OCI-LY3 (cell line): ENCODE data around the gene INSC.

Experiments
- H2AFZ ChIP-seq: fragments of 200-600, 300-600 bp; shearing (Covaris generic); 2 replicates; pipeline ENCODE4 v1.6.0; 2014; ENCODE audit warnings: antibody characterized with exemption, low read depth, low read length
- H3K27ac ChIP-seq: fragments of 200-600, 300-600 bp; sonication (generic); 2 replicates; pipeline ENCODE4 v1.5.1; 2014; ENCODE audit warnings: mild to moderate bottlenecking, low read length, moderate library complexity, mixed read lengths
- H3K27me3 ChIP-seq: fragments of 200-600, 300-600 bp; sonication (generic); 2 replicates; pipeline ENCODE4 v1.6.1; 2014; ENCODE audit warnings: low read depth, low read length, mixed read lengths
- H3K36me3 ChIP-seq: fragments of 200-600, 300-600 bp; sonication (generic); replicated peaks from 2 replicates; pipeline ENCODE3; 2014; ENCODE audit warnings: low read depth, low read length, mixed read lengths
- H3K4me1 ChIP-seq: fragments of 300-600, 200-600 bp; sonication (generic); 2 replicates; pipeline ENCODE4 v1.6.1; 2014; ENCODE audit warnings: low read length, mixed read lengths
- H3K4me2 ChIP-seq: fragments of 200-600, 300-600 bp; sonication (generic); 2 replicates; pipeline ENCODE4 v1.6.1; 2014; ENCODE audit warnings: low read length, mixed read lengths
- H3K4me3 ChIP-seq: fragments of 300-600, 200-600 bp; sonication (generic); 2 replicates; pipeline ENCODE4 v1.5.1; 2014; ENCODE audit warnings: antibody characterized with exemption, mild to moderate bottlenecking, low read length, moderate library complexity
- H3K79me2 ChIP-seq: fragments of 300-600, 200-600 bp; shearing (Covaris generic); 2 replicates; pipeline ENCODE4 v1.6.1; 2014; ENCODE audit warnings: mild to moderate bottlenecking, low read length, mixed read lengths
- H3K9ac ChIP-seq: fragments of 300-600, 200-600 bp; shearing (Covaris generic); 2 replicates; pipeline ENCODE4 v1.6.0; 2014; ENCODE audit warnings: mild to moderate bottlenecking, low read length, moderate library complexity
- H3K9me3 ChIP-seq: fragments of 200-600, 300-600 bp; shearing (Covaris generic); 2 replicates; pipeline ENCODE4 v1.6.1; 2014; ENCODE audit warnings: low read length, mixed read lengths; ENCODE audit not compliant: insufficient read depth
- H4K20me1 ChIP-seq: fragments of 200-600, 300-600 bp; sonication (generic); 2 replicates; pipeline ENCODE4 v1.6.1; 2016; ENCODE audit warnings: low read length, mixed read lengths; ENCODE audit not compliant: insufficient read depth
- CTCF ChIP-seq: fragments of 200-600, 300-600 bp; sonication (generic); IDR thresholded peaks from 2 replicates; pipeline ENCODE4 v1.5.1; 2014; ENCODE audit warnings: antibody characterized with exemption, low read length, low read depth
- EZH2phosphoT487 ChIP-seq: fragments of 200-600 bp; shearing (Covaris generic); IDR thresholded peaks from 2 replicates; pipeline ENCODE4 v1.6.1; 2018; ENCODE audit warnings: antibody characterized with exemption, mixed run types, low read depth

Gene INSC

GRCh38 chr11:15175831-15176230, 61.1 kb downstream of the INSC start:
- no peak overlapping the region for H3K4me2 ChIP-seq
- H3K4me1 ChIP-seq, result no peaks in the 10 kb centered on the region
- H3K27me3 ChIP-seq, result peaks cover 22% of the 10 kb centered on the region; the same call in 1 of the 2 replicates
- no peak overlapping the region for H3K27ac ChIP-seq
- no peaks in the 10 kb centered on the region for H3K36me3 ChIP-seq
- H3K9me3 ChIP-seq, result no peaks in the 10 kb centered on the region
- TF ChIP-seq CTCF (no peak), EZH2phosphoT487 (no peak)
- H3K4me3 ChIP-seq, result no peak overlapping the region
- H4K20me1 ChIP-seq, result no peaks in the 10 kb centered on the region
- no peak overlapping the region for H3K9ac ChIP-seq
- H3K79me2 ChIP-seq, result no peaks in the 10 kb centered on the region
- no peak overlapping the region for H2AFZ ChIP-seq

- no peak overlapping the region for H3K4me2 ChIP-seq
These were observed 62.0 kb downstream of the INSC start for GRCh38 chr11:15176646-15177163.

DNA sequence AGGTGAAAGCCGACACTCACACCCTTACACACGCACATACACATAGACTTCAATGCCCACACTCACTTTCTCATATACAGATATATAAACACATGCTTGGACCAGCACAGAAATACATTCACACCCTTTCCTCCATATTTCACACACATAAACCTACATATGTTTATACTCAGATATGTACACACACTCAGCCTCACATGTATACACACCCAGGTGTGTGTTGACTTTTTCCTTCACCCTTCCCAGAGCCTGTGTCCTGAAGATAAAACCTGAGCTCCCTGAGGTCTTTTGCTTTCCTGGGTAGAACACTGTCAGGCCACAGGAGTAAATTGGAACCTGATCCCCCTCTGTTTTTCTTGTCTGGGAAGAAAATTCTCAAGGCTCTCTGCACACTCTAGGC, 62.8 kb downstream of the INSC start:
- H3K79me2 ChIP-seq, result no peaks in the 10 kb centered on the region

More at GRCh38 chr11:15176646-15177163, 62.0 kb downstream of the INSC start:
- H3K9ac ChIP-seq, result no peak overlapping the region
- H3K4me3 ChIP-seq, result no peak overlapping the region
- H4K20me1 ChIP-seq, result no peaks in the 10 kb centered on the region
- no peak overlapping the region for H2AFZ ChIP-seq
- no peaks in the 10 kb centered on the region for H3K9me3 ChIP-seq
- H3K4me1 ChIP-seq, result no peaks in the 10 kb centered on the region
- peaks cover 19% of the 10 kb centered on the region; the same call in 1 of the 2 replicates for H3K27me3 ChIP-seq
- no peaks in the 10 kb centered on the region for H3K79me2 ChIP-seq
- TF ChIP-seq EZH2phosphoT487 (no peak), CTCF (no peak)
- H3K36me3 ChIP-seq, result no peaks in the 10 kb centered on the region
- H3K27ac ChIP-seq, result no peak overlapping the region

GRCh38 chr11:15178214-15178613, 63.5 kb downstream of the INSC start:
- no peak overlapping the region for H3K4me3 ChIP-seq
- no peak overlapping the region for H3K4me2 ChIP-seq
- no peak overlapping the region for H3K27ac ChIP-seq
- TF ChIP-seq EZH2phosphoT487 (no peak), CTCF (no peak)
- H3K27me3 ChIP-seq, result peaks cover 14% of the 10 kb centered on the region; the same call in 1 of the 2 replicates
- H4K20me1 ChIP-seq, result no peaks in the 10 kb centered on the region
- H3K9ac ChIP-seq, result no peak overlapping the region
- no peak overlapping the region for H2AFZ ChIP-seq
- H3K9me3 ChIP-seq, result no peaks in the 10 kb centered on the region
- H3K79me2 ChIP-seq, result no peaks in the 10 kb centered on the region
- no peaks in the 10 kb centered on the region for H3K4me1 ChIP-seq
- no peaks in the 10 kb centered on the region for H3K36me3 ChIP-seq

More for the DNA sequence above, 62.8 kb downstream of the INSC start:
- H3K27ac ChIP-seq, result no peak overlapping the region
- no peaks in the 10 kb centered on the region for H3K4me1 ChIP-seq
- H3K36me3 ChIP-seq, result no peaks in the 10 kb centered on the region
- TF ChIP-seq EZH2phosphoT487 (no peak), CTCF (no peak)
- no peak overlapping the region for H3K4me3 ChIP-seq
- H3K4me2 ChIP-seq, result no peak overlapping the region
- H3K9me3 ChIP-seq, result no peaks in the 10 kb centered on the region
- H4K20me1 ChIP-seq, result no peaks in the 10 kb centered on the region
- no peak overlapping the region for H3K9ac ChIP-seq
- peaks cover 14% of the 10 kb centered on the region; the same call in 1 of the 2 replicates for H3K27me3 ChIP-seq
- H2AFZ ChIP-seq, result no peak overlapping the region
